ENCODE results near the gene GRIK3. TPM values are rescaled to one million over a fixed set of nuclear protein-coding genes. Genes with fewer than 3 reads are reported as not detected.

Gene GRIK3
- total RNA-seq, 2 experiments from 2014 or later: not detected

GRCh38 chr1:36759355-36759754, 275.0 kb downstream of the GRIK3 start:
- Mint-ChIP-seq H3K27ac (no peak overlapping the region), H3K27me3 (no peaks in the 10 kb centered on the region), H3K9me3 (ENCODE audit: low read depth) (no peaks in the 10 kb centered on the region), H3K4me3 (no peak overlapping the region), H3K36me3 (no peaks in the 10 kb centered on the region), H3K4me1 (no peaks in the 10 kb centered on the region)
- no peak for DNase-seq
- ATAC-seq: no peak
- CTCF ChIA-PET: no interaction called here

- CTCF ChIA-PET: no interaction called here
- no peak overlapping the region for H3K27ac Mint-ChIP-seq
- ATAC-seq: no peak
- no peaks in the 10 kb centered on the region for H3K27me3 Mint-ChIP-seq
- no peak overlapping the region for H3K4me3 Mint-ChIP-seq
- DNase-seq: no peak
- H3K9me3 Mint-ChIP-seq (ENCODE audit: low read depth): no peaks in the 10 kb centered on the region
- H3K36me3 Mint-ChIP-seq: no peaks in the 10 kb centered on the region
- peaks cover 2% of the 10 kb centered on the region for H3K4me1 Mint-ChIP-seq
Observed at GRCh38 chr1:36755303-36756230, 278.7 kb downstream of the GRIK3 start.

DNA sequence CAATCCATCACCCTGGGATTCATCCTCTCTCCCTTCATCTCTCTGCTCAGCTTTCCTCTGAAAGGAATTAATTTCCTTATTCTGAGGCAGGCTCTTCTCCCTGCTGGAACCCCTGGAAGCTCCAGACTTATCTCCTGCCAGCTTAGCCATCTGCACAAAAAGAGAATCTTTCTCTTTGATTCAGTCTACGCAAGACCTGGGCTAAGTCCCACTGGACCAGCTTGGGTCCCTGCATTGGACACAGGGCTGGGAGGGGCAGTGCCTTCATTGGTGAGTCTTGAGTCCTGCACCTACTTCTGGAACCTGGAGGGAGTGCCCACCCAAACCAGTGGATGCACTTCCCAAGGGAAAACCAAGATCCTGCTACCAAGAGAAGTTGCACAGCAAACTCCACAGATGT, 279.9 kb downstream of the GRIK3 start:
- Mint-ChIP-seq H3K27ac (no peak overlapping the region), H3K9me3 (ENCODE audit: low read depth) (no peaks in the 10 kb centered on the region), H3K36me3 (no peaks in the 10 kb centered on the region), H3K27me3 (no peaks in the 10 kb centered on the region), H3K4me3 (no peak overlapping the region), H3K4me1 (peaks cover 2% of the 10 kb centered on the region)
- DNase-seq (no peak), ATAC-seq (no peak)
- CTCF ChIA-PET: no interaction called here

GRCh38 chr1:36753451-36753850, 280.9 kb downstream of the GRIK3 start:
- Mint-ChIP-seq H3K36me3 (no peaks in the 10 kb centered on the region), H3K4me1 (peaks cover 2% of the 10 kb centered on the region), H3K27ac (no peak overlapping the region), H3K9me3 (ENCODE audit: low read depth) (no peaks in the 10 kb centered on the region), H3K27me3 (peaks cover 5% of the 10 kb centered on the region), H3K4me3 (no peak overlapping the region)
- ATAC-seq (no peak), DNase-seq (no peak)
- CTCF ChIA-PET: no interaction called here

DNA sequence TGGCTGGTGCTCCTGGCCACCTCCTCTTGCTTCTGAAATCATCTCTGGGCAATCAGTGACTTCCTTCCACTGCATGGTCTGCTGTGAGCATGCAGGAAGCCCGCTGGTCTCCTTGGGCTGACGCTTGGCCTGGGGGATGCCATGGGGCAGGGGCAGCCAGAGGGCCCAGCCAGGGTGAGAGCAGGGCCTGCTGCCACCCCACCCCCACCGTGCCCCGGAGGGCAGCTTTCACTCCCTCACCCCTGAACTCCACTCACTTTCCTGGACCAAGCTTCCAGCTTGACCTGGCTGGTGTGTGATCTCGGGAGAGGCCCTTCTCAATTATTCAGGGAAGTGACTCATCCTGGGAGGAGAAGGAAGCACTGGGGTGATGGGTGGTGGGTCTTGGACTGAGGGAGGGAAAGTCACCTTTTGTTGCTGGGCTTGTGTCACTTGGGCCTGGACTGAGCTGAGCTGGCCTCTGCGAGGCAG, 281.4 kb downstream of the GRIK3 start:
- H3K27me3 Mint-ChIP-seq: peaks cover 6% of the 10 kb centered on the region
- H3K27ac Mint-ChIP-seq: no peak overlapping the region
- H3K36me3 Mint-ChIP-seq: no peaks in the 10 kb centered on the region
- no peak for DNase-seq
- CTCF ChIA-PET: no interaction called here
- no peak for ATAC-seq
- H3K4me3 Mint-ChIP-seq: no peak overlapping the region
- H3K4me1 Mint-ChIP-seq: peaks cover 2% of the 10 kb centered on the region
- H3K9me3 Mint-ChIP-seq (ENCODE audit: low read depth): no peaks in the 10 kb centered on the region

DNA sequence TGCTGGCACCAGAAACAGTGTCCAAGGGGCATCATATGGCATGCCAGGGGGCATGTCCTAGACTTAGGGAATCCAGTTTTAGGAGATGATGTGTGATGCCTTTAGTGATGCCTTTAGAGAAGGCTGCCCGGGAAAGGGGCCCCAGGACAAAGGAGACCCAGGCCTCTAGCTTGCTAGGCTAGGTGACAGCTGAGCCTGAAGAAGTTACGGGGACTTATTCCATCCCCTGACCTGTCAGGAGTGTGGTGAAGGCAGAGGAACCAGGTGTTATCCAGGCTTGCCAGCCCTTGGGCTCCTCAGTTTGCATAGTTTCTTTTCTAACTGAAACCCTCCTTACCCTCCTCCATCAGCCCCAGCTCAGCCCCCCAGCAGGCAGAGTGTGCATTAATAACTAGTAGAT, 281.9 kb downstream of the GRIK3 start:
- DNase-seq (no peak), ATAC-seq (no peak)
- Mint-ChIP-seq H3K4me3 (no peak overlapping the region), H3K4me1 (peaks cover 2% of the 10 kb centered on the region), H3K36me3 (no peaks in the 10 kb centered on the region), H3K27ac (no peak overlapping the region), H3K9me3 (ENCODE audit: low read depth) (no peaks in the 10 kb centered on the region), H3K27me3 (peaks cover 7% of the 10 kb centered on the region)
- CTCF ChIA-PET: no interaction called here

DNA sequence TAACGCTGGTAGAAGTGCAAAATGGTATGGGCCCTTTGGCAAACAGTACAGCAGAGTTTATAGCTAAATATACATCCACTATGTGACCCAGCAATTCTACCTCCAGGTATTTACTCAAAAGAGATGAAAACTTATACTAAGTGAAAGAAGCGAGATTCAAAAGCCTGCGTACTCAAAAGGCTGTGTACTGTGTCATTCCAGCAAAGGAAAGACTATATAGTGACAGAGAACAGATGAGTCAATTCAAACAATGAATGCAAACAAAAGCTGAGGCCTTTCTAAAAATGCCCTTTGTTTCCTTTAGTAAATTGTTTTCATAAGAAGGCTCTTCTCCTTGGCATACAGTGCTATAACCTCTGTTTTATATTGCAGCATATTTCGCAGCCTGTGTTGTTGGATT, 282.8 kb downstream of the GRIK3 start:
- Mint-ChIP-seq H3K4me1 (peaks cover 2% of the 10 kb centered on the region), H3K4me3 (no peak overlapping the region), H3K27me3 (peaks cover 12% of the 10 kb centered on the region), H3K36me3 (no peaks in the 10 kb centered on the region), H3K9me3 (ENCODE audit: low read depth) (no peaks in the 10 kb centered on the region), H3K27ac (no peak overlapping the region)
- DNase-seq: no peak
- CTCF ChIA-PET: no interaction called here
- ATAC-seq: no peak

DNA sequence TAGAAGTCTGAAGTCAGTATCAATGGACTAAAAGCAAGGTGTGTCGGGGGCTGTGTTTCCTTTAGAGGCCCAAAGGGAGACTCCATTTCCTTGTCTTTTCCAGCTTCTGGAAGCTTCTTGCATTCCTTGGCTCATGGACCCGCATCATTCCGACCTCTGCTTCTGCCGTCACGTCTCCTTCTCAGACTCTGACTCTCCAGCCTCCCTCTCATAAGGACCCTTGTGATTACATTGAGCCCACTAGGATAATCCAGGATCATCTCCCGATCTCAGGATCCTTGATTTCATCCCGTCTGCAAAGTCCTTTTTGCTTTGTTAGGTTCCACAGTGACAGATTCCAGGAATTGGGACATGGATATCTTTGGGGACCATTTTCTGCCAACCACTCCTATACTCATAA, 285.8 kb downstream of the GRIK3 start:
- Mint-ChIP-seq H3K36me3 (no peaks in the 10 kb centered on the region), H3K9me3 (ENCODE audit: low read depth) (no peaks in the 10 kb centered on the region), H3K4me3 (no peak overlapping the region), H3K4me1 (peaks cover 2% of the 10 kb centered on the region), H3K27me3 (peaks cover 17% of the 10 kb centered on the region), H3K27ac (no peak overlapping the region)
- CTCF ChIA-PET: no interaction called here
- no peak for DNase-seq
- no peak for ATAC-seq

Measured in activated CD8-positive, alpha-beta memory T cell treated with anti-CD3 and anti-CD28 coated beads, Interleukin-2, amount 10 ng/mL, durations not matched to agents 7 days and 5 days (primary cell).